ENCODE measurements around the gene PTGIS.

Gene PTGIS

GRCh38 chr20:49478754-49479689 lies 88.9 kb downstream of the PTGIS start:
- H3K79me2 ChIP-seq (ENCODE audit: insufficient read depth, low read length): no peaks in the 10 kb centered on the region
- H3K27ac ChIP-seq (ENCODE audit: low read length): no peak overlapping the region
- DNase-seq (no peak), ATAC-seq (ENCODE audit: insufficient read depth, low read depth) (no peak)
- H3K9me3 ChIP-seq (ENCODE audit: insufficient read depth, low read length, severe bottlenecking): no peaks in the 10 kb centered on the region
- H3K4me2 ChIP-seq (ENCODE audit: insufficient read depth, low read length): no peak overlapping the region
- H4K20me1 ChIP-seq (ENCODE audit: insufficient read depth, low read length): 0 out of 2 replicates have a peak, but pooled peaks cover 3% of the 10 kb centered on the region
- no peaks in the 10 kb centered on the region for H3K4me1 ChIP-seq (ENCODE audit: insufficient read depth, low read length)
- no peaks in the 10 kb centered on the region for H3K36me3 ChIP-seq (ENCODE audit: insufficient read depth, low read length)
- no peak for TF ChIP-seq EZH2 (IDR thresholded peaks at IDR 0.05; ENCODE audit: borderline replicate concordance, low read depth, low read length, severe bottlenecking)
- no peak for TF ChIP-seq CTCF (IDR thresholded peaks at IDR 0.05; ENCODE audit: borderline replicate concordance, extremely low read depth, low read length, poor library complexity, severe bottlenecking)
- no peak overlapping the region for H3K9ac ChIP-seq (ENCODE audit: low read depth, low read length)
- H3K27me3 ChIP-seq (ENCODE audit: insufficient read depth, low read length, poor library complexity): peaks cover 8% of the 10 kb centered on the region
- no peak overlapping the region for H2AFZ ChIP-seq (ENCODE audit: low read depth, low read length)
- no peak overlapping the region for H3K4me3 ChIP-seq (ENCODE audit: low read depth in 1 of 2, low read length in 2 of 2)

- DNase-seq: no peak
- ATAC-seq (ENCODE audit: insufficient read depth, low read depth): no peak
Measured at GRCh38 chr20:49478266-49478665, 89.7 kb downstream of the PTGIS start.

GRCh38 chr20:49477200-49477599 lies 90.7 kb downstream of the PTGIS start:
- H3K4me1 ChIP-seq (ENCODE audit: insufficient read depth, low read length): no peaks in the 10 kb centered on the region
- no peak overlapping the region for H2AFZ ChIP-seq (ENCODE audit: low read depth, low read length)
- H3K27ac ChIP-seq (ENCODE audit: low read length): no peak overlapping the region
- no peak overlapping the region for H3K4me3 ChIP-seq (ENCODE audit: low read depth in 1 of 2, low read length in 2 of 2)
- H3K9me3 ChIP-seq (ENCODE audit: insufficient read depth, low read length, severe bottlenecking): no peaks in the 10 kb centered on the region
- no peak overlapping the region for H3K4me2 ChIP-seq (ENCODE audit: insufficient read depth, low read length)
- H3K9ac ChIP-seq (ENCODE audit: low read depth, low read length): no peak overlapping the region
- no peaks in the 10 kb centered on the region for H3K79me2 ChIP-seq (ENCODE audit: insufficient read depth, low read length)
- ATAC-seq (ENCODE audit: insufficient read depth, low read depth) (no peak), DNase-seq (no peak)
- no peaks in the 10 kb centered on the region for H3K36me3 ChIP-seq (ENCODE audit: insufficient read depth, low read length)
- no peak for TF ChIP-seq EZH2 (IDR thresholded peaks at IDR 0.05; ENCODE audit: borderline replicate concordance, low read depth, low read length, severe bottlenecking)
- no peak for TF ChIP-seq CTCF (IDR thresholded peaks at IDR 0.05; ENCODE audit: borderline replicate concordance, extremely low read depth, low read length, poor library complexity, severe bottlenecking)
- H3K27me3 ChIP-seq (ENCODE audit: insufficient read depth, low read length, poor library complexity): peaks cover 8% of the 10 kb centered on the region
- 0 out of 2 replicates have a peak, but pooled peaks cover 3% of the 10 kb centered on the region for H4K20me1 ChIP-seq (ENCODE audit: insufficient read depth, low read length)

More at GRCh38 chr20:49478266-49478665, 89.7 kb downstream of the PTGIS start:
- TF ChIP-seq CTCF (IDR thresholded peaks at IDR 0.05; ENCODE audit: borderline replicate concordance, extremely low read depth, low read length, poor library complexity, severe bottlenecking): no peak
- no peak for TF ChIP-seq EZH2 (IDR thresholded peaks at IDR 0.05; ENCODE audit: borderline replicate concordance, low read depth, low read length, severe bottlenecking)
- no peak overlapping the region for H3K4me3 ChIP-seq (ENCODE audit: low read depth in 1 of 2, low read length in 2 of 2)
- no peaks in the 10 kb centered on the region for H3K4me1 ChIP-seq (ENCODE audit: insufficient read depth, low read length)
- no peaks in the 10 kb centered on the region for H3K9me3 ChIP-seq (ENCODE audit: insufficient read depth, low read length, severe bottlenecking)
- no peak overlapping the region for H3K4me2 ChIP-seq (ENCODE audit: insufficient read depth, low read length)
- no peak overlapping the region for H3K27ac ChIP-seq (ENCODE audit: low read length)
- H2AFZ ChIP-seq (ENCODE audit: low read depth, low read length): no peak overlapping the region
- H4K20me1 ChIP-seq (ENCODE audit: insufficient read depth, low read length): 0 out of 2 replicates have a peak, but pooled peaks cover 3% of the 10 kb centered on the region
- H3K9ac ChIP-seq (ENCODE audit: low read depth, low read length): no peak overlapping the region
- no peaks in the 10 kb centered on the region for H3K79me2 ChIP-seq (ENCODE audit: insufficient read depth, low read length)
- no peaks in the 10 kb centered on the region for H3K36me3 ChIP-seq (ENCODE audit: insufficient read depth, low read length)
- H3K27me3 ChIP-seq (ENCODE audit: insufficient read depth, low read length, poor library complexity): peaks cover 8% of the 10 kb centered on the region

Measured in DND-41 (cell line).